ENCODE measurements around the gene TFF3.

DNA sequence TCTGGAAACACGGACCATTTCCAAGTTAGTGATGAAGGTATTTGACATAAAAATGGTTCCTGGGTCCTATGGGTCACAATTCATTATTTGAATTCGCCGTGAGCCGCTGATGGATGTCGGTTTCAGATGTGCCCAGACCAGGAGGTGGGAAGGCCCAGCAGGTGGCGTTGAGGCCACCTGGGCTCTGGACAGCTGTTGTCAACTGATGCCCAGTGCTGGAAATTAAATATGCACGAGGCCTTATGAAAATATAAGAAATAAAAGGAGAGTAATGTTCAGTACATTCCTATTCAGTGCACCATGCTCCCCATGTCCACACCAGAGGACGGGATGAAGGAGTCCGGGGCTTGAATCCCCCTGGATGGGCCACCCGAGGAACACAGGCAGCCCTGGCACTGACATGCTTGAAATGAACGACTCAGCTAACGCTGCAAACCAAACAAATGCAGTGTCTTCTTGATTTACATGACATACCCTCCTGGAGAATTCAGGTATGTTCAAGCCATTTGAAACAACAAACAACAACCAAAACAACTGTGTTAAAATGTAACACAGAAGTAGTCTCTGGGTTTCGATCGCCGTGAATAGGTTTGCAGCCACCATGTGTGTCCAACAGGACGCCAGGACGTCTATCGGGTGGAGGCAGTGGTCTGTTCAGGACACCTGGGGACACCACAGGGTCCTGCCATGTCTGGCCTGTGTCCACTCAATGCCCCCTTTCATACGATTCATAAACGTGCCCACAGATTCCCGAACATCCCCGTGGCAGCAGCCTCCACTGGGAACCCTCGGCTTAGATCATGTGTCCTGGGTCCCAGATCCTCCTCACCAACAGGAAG, 6.1 kb downstream of the TFF3 start:
- TF ChIP-seq CTCF (tag by site-specific recombination; IDR thresholded peaks at IDR 0.05) (no peak), GLI4 (tag by site-specific recombination; IDR thresholded peaks at IDR 0.05) (no peak), ZNF174 (tag by site-specific recombination; IDR thresholded peaks at IDR 0.05) (no peak), ZNF248 (tag by site-specific recombination; IDR thresholded peaks at IDR 0.05) (no peak)
